GM12878 (cell line): ENCODE data around the gene KRTAP10-6.

Experiments used
- CTCF ChIP-seq, 3 experiments: IDR thresholded peaks in 2 of 3; conservative IDR thresholded peaks in 1 of 3; 2 replicates each; pipeline ENCODE4 v1.5.1; 2011; ENCODE audit warnings: low read depth in 3 of 3, low read length in 3 of 3, mild to moderate bottlenecking in 3 of 3, control low read depth in 2 of 3, moderate library complexity in 2 of 3, inconsistent platforms in 1 of 3, mixed read lengths in 1 of 3; ENCODE audit not compliant: control insufficient read depth in 2 of 3, insufficient read depth in 1 of 3; ENCODE audit errors: extremely low read depth in 1 of 3
- EP300 ChIP-seq, 2 experiments: fragments of 150-350 bp in 1 of 2; IDR thresholded peaks; 2 replicates each; pipeline ENCODE4 v1.6.1; 2011 to 2012; ENCODE audit warnings: low read depth in 2 of 2, low read length in 2 of 2, borderline replicate concordance in 1 of 2, improper control_type of control experiment in 1 of 2, inconsistent platforms in 1 of 2; ENCODE audit not compliant: control insufficient read depth in 1 of 2
- GATAD2B ChIP-seq: fragments of 450-650 bp; conservative IDR thresholded peaks from 2 replicates; pipeline ENCODE4 v1.6.1; 2017; ENCODE audit warnings: low read depth, mild to moderate bottlenecking, moderate library complexity
- IRF5 ChIP-seq: fragments of 450-650 bp; IDR thresholded peaks from 2 replicates; pipeline ENCODE4 v1.6.1; 2017; ENCODE audit warnings: borderline replicate concordance
- NR2C2 ChIP-seq: IDR thresholded peaks from 2 replicates; pipeline ENCODE4 v1.6.1; 2011; ENCODE audit warnings: borderline replicate concordance, low read depth; ENCODE audit not compliant: control insufficient read depth, insufficient read length
- USF2 ChIP-seq: IDR thresholded peaks from 2 replicates; pipeline ENCODE4 v1.6.1; 2011; ENCODE audit warnings: low read depth, low read length, improper control_type of control experiment, borderline replicate concordance
- ZNF217 ChIP-seq: fragments of 450-650 bp; IDR thresholded peaks from 2 replicates; pipeline ENCODE4 v1.6.1; 2017; ENCODE audit warnings: antibody characterized with exemption, mild to moderate bottlenecking
- ZZZ3 ChIP-seq: IDR thresholded peaks from 2 replicates; pipeline ENCODE4 v1.6.1; 2011; ENCODE audit warnings: low read depth; ENCODE audit not compliant: control insufficient read depth, insufficient read length

GRCh38 chr21:44603109-44603875 lies 11.0 kb upstream of the KRTAP10-6 start:
- no peak for TF ChIP-seq CTCF (IDR thresholded peaks at IDR 0.05 in 2 of 3, conservative IDR thresholded peaks at IDR 0.05 in 1 of 3; ENCODE audit: control insufficient read depth in 2 of 3, extremely low read depth in 1 of 3, insufficient read depth in 1 of 3, low read depth in 3 of 3, low read length in 3 of 3)
- no peak for TF ChIP-seq IRF5
- no peak for TF ChIP-seq USF2
- TF ChIP-seq ZZZ3 = no peak
- no peak for TF ChIP-seq GATAD2B
- TF ChIP-seq EP300 (IDR thresholded peaks at IDR 0.05; ENCODE audit: borderline replicate concordance in 1 of 2, control insufficient read depth in 1 of 2, low read depth in 2 of 2, low read length in 2 of 2) = no peak
- TF ChIP-seq NR2C2 = no peak
- TF ChIP-seq ZNF217 = no peak
